ENCODE measurements around the gene RNF38.
"Not testable (repeated sequence)": the region's sequence is repeated elsewhere in the genome, so short reads cannot be mapped to it uniquely, and the experiment has no call there.

DNA sequence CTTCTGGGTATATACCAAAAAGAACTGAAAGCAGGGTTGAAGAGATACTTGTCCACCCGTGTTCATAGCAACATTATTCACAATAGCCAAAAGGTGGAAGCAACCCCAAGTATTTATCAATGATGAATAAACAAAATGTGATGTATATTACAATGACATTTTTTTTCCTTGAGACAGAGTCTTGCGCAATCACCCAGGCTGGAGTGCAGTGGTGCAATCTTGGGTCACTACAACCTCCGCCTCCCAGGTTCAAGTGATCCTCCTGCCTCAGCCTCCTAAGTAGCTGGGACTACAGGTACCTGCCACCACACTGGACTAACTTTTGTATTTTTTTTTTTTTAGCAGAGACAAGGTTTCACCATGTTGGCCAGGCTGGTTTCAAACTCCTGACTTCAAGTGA lies 11.3 kb upstream of the RNF38 start:
- TF ChIP-seq, protein P1, sequence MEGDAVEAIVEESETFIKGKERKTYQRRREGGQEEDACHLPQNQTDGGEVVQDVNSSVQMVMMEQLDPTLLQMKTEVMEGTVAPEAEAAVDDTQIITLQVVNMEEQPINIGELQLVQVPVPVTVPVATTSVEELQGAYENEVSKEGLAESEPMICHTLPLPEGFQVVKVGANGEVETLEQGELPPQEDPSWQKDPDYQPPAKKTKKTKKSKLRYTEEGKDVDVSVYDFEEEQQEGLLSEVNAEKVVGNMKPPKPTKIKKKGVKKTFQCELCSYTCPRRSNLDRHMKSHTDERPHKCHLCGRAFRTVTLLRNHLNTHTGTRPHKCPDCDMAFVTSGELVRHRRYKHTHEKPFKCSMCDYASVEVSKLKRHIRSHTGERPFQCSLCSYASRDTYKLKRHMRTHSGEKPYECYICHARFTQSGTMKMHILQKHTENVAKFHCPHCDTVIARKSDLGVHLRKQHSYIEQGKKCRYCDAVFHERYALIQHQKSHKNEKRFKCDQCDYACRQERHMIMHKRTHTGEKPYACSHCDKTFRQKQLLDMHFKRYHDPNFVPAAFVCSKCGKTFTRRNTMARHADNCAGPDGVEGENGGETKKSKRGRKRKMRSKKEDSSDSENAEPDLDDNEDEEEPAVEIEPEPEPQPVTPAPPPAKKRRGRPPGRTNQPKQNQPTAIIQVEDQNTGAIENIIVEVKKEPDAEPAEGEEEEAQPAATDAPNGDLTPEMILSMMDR (IDR thresholded peaks at IDR 0.05): not testable (repeated sequence)
- not testable (repeated sequence) for TF ChIP-seq POLR2A (IDR thresholded peaks at IDR 0.05; ENCODE audit: low read depth); POLR2AphosphoS5 (IDR thresholded peaks at IDR 0.05)
